Activated CD4-positive, alpha-beta T cell treated with anti-CD3 and anti-CD28 coated beads for 36 hours (primary cell): ENCODE data around the gene SLX4IP. TPM values are rescaled to one million over a fixed set of nuclear protein-coding genes. Genes with fewer than 3 reads are reported as not detected.
A peak's percentile ranks its signal among the peaks of the same experiment; 100 is the strongest.

Experiments
- ATAC-seq: fragments of 200-7000 bp; cut with Tn5 transposase; one replicate; pipeline ENCODE4 v1.10.0; 2021; ENCODE audit warnings: mild to moderate bottlenecking, moderate library complexity
- CTCF ChIA-PET: fragments of 350-600 bp; sonication (Branson Sonifier 250); formaldehyde crosslinking; loops from one replicate; lab custom pipeline; 2021; ENCODE audit warnings: antibody characterized with exemption; lab: Charles Lee
- POLR2A ChIA-PET: fragments of 350-600 bp; sonication (Branson Sonifier 250); formaldehyde crosslinking; loops from one replicate; lab custom pipeline; 2021; ENCODE audit warnings: antibody characterized with exemption, inconsistent platforms; lab: Charles Lee
- DNase-seq: peaks from one replicate; pipeline ENCODE4 v3.0.0-alpha.2; 2020
- H3K27ac Mint-ChIP-seq: one replicate; pipeline ENCODE4 v1.8.0; 2021; ENCODE audit warnings: mixed read lengths
- H3K27me3 Mint-ChIP-seq: one replicate; pipeline ENCODE4 v1.8.0; 2021; ENCODE audit warnings: mixed read lengths
- H3K36me3 Mint-ChIP-seq: one replicate; pipeline ENCODE4 v1.8.0; 2021; ENCODE audit warnings: low read depth, mixed read lengths
- H3K4me1 Mint-ChIP-seq: one replicate; pipeline ENCODE4 v1.8.0; 2021; ENCODE audit warnings: mixed read lengths
- H3K4me3 Mint-ChIP-seq: one replicate; pipeline ENCODE4 v1.8.0; 2021; ENCODE audit warnings: mild to moderate bottlenecking, moderate library complexity, mixed read lengths
- H3K9me3 Mint-ChIP-seq: one replicate; pipeline ENCODE4 v1.8.0; 2021; ENCODE audit warnings: low read depth, mixed read lengths
- intact Hi-C, 2 experiments: fragments of 100-400 bp; cut with DNase I in 1 of 2; cut with micrococcal nuclease in 1 of 2; formaldehyde crosslinking; loops; one replicate each; pipeline versions ENCODE4 v1.14.2 to v1.15.1; 2022 to 2024; cut with DNase I, micrococcal nuclease
- total RNA-seq, 2 experiments: library from RNA; stranded (reverse); gene quantifications; one replicate each; pipeline ENCODE4 v1.2.3, GENCODE V29; 2021

SLX4IP gene
- total RNA-seq, 2 experiments from 2014 or later: 7.4 to 7.8 TPM

- intact Hi-C loops: no loop called here
- no peaks in the 10 kb centered on the region for H3K9me3 Mint-ChIP-seq
- no peak overlapping the region for H3K4me3 Mint-ChIP-seq
- ATAC-seq: no peak
- H3K27me3 Mint-ChIP-seq: no peaks in the 10 kb centered on the region
- DNase-seq: no peak
- peaks cover 3% of the 10 kb centered on the region for H3K36me3 Mint-ChIP-seq
- H3K27ac Mint-ChIP-seq: no peak overlapping the region
- POLR2A ChIA-PET: no interaction called here
- CTCF ChIA-PET: interaction anchor here (0.8 kb wide), 1 partner anchor 60 kb away, joined by 3 read pairs; no protein-coding TSS in a partner anchor
- H3K4me1 Mint-ChIP-seq: peaks cover 29% of the 10 kb centered on the region
Observed at GRCh38 chr20:10522328-10522727, 87.2 kb downstream of the SLX4IP start.

- intact Hi-C loops: no loop called here
- H3K36me3 Mint-ChIP-seq: peaks cover 3% of the 10 kb centered on the region
- H3K4me1 Mint-ChIP-seq: peaks cover 29% of the 10 kb centered on the region
- ChIA-PET POLR2A (no interaction called here), CTCF (no interaction called here)
- no peak for ATAC-seq
- no peaks in the 10 kb centered on the region for H3K9me3 Mint-ChIP-seq
- H3K4me3 Mint-ChIP-seq: no peak overlapping the region
- no peak for DNase-seq
- H3K27me3 Mint-ChIP-seq: no peaks in the 10 kb centered on the region
- no peak overlapping the region for H3K27ac Mint-ChIP-seq
Observed at GRCh38 chr20:10523443-10523842, 88.3 kb downstream of the SLX4IP start.

DNA sequence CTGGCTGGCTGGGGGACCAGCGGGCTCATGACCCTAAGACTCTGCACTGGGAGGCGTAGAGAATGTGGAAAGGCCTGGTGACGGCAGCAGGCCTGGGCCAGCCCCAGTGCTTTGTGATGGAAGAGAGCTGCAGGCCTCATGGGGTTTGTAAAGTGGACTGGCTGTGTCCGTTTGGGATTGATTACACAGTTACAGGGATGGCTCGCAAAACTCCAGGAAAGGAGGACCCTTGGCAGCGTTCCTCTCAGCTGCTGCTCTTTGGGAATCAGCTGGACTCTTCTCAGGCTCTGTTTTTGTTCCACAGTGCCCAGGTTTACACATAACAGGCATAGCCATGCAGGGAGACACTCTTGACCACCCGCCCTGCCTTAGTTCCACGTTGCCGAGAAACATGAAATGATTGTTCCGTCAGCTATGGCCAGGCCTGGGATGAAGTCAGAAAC lies 89.0 kb downstream of the SLX4IP start:
- peaks cover 3% of the 10 kb centered on the region for H3K36me3 Mint-ChIP-seq
- H3K4me1 Mint-ChIP-seq: peaks cover 28% of the 10 kb centered on the region
- ChIA-PET CTCF (interaction anchor here (0.5 to 0.8 kb wide), 2 partner anchors 12 to 51 kb away, joined by 3 read pairs; no protein-coding TSS in a partner anchor), POLR2A (no interaction called here)
- intact Hi-C loops: no loop called here
- H3K4me3 Mint-ChIP-seq: no peak overlapping the region
- DNase-seq (no peak), ATAC-seq (no peak)
- H3K27me3 Mint-ChIP-seq: no peaks in the 10 kb centered on the region
- H3K27ac Mint-ChIP-seq: no peak overlapping the region
- no peaks in the 10 kb centered on the region for H3K9me3 Mint-ChIP-seq

GRCh38 chr20:10524643-10525042 lies 89.5 kb downstream of the SLX4IP start:
- intact Hi-C loops: no loop called here
- CTCF ChIA-PET: interaction anchor here (0.5 to 0.8 kb wide), 2 partner anchors 12 to 51 kb away, joined by 3 read pairs; no protein-coding TSS in a partner anchor
- POLR2A ChIA-PET: no interaction called here
- Mint-ChIP-seq H3K9me3 (no peaks in the 10 kb centered on the region), H3K4me3 (no peak overlapping the region), H3K4me1 (peaks cover 22% of the 10 kb centered on the region), H3K36me3 (peaks cover 3% of the 10 kb centered on the region), H3K27ac (no peak overlapping the region), H3K27me3 (no peaks in the 10 kb centered on the region)
- peak; percentile 62 for ATAC-seq
- no peak for DNase-seq

DNA sequence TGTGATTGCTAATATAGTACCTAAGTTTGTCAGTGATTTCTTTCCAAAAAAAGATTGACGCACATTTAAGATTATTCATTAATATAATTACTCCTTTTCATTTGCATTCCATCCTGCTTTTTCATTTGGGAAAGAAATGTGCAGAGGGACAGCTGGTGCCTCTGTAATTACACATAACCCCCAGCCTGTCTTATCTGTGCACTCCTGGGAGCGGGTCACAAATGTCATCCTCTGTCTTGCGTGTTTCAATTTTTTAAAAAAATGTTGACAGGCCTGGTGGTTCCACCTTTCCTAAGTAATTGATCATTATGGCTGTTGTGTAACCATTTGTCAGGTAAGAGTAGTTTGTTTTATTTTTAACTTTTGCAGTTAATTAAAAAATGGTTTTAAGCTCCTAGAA lies 92.7 kb downstream of the SLX4IP start:
- Mint-ChIP-seq H3K27ac (no peak overlapping the region), H3K4me1 (peaks cover 9% of the 10 kb centered on the region), H3K36me3 (peaks cover 4% of the 10 kb centered on the region), H3K4me3 (no peak overlapping the region), H3K27me3 (no peaks in the 10 kb centered on the region), H3K9me3 (no peaks in the 10 kb centered on the region)
- ATAC-seq: no peak
- no peak for DNase-seq
- intact Hi-C loops: no loop called here
- ChIA-PET CTCF (interaction anchor here (0.9 kb wide), 1 partner anchor 12 kb away, joined by 3 read pairs; no protein-coding TSS in a partner anchor), POLR2A (no interaction called here)

GRCh38 chr20:10530883-10531282 lies 95.8 kb downstream of the SLX4IP start:
- ChIA-PET POLR2A (interaction anchor here (0.6 kb wide), 1 partner anchor 96 kb away, joined by 5 read pairs; the partner anchor contains the start of gene SLX4IP), CTCF (interaction anchor here (0.6 kb wide), 1 partner anchor 93 kb away, joined by 3 read pairs; no protein-coding TSS in a partner anchor)
- Mint-ChIP-seq H3K27me3 (no peaks in the 10 kb centered on the region), H3K36me3 (peaks cover 2% of the 10 kb centered on the region), H3K9me3 (no peaks in the 10 kb centered on the region), H3K4me3 (no peak overlapping the region), H3K27ac (no peak overlapping the region), H3K4me1 (peaks cover 7% of the 10 kb centered on the region)
- DNase-seq (no peak), ATAC-seq (no peak)
- intact Hi-C loops: no loop called here

DNA sequence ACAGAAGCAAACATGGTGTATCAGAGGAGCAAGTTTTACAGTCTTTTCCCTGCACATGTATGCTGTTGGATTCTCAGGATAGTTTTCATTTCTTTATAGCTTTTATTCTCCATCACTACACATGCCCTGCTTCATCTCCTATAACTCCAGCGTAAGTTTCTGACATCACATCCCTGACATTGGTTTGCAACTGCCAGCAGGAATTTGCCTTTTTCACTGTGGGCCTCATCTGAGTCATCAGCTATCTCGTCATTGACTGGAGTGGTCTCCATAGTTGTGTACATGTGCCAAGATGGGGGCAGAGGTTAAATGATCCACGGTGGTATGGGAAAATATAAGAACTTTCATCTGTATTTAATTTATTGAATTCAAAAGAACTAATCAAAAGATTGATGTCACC lies 96.7 kb downstream of the SLX4IP start:
- DNase-seq (no peak), ATAC-seq (no peak)
- Mint-ChIP-seq H3K36me3 (peaks cover 2% of the 10 kb centered on the region), H3K9me3 (no peaks in the 10 kb centered on the region), H3K27me3 (no peaks in the 10 kb centered on the region), H3K27ac (no peak overlapping the region), H3K4me1 (peaks cover 7% of the 10 kb centered on the region), H3K4me3 (no peak overlapping the region)
- CTCF ChIA-PET: interaction anchor here (0.6 kb wide), 1 partner anchor 77 kb away, joined by 3 read pairs; no protein-coding TSS in a partner anchor
- intact Hi-C loops: no loop called here
- POLR2A ChIA-PET: no interaction called here

GRCh38 chr20:10532361-10532760 lies 97.3 kb downstream of the SLX4IP start:
- Mint-ChIP-seq H3K27ac (no peak overlapping the region), H3K4me1 (peaks cover 7% of the 10 kb centered on the region), H3K4me3 (no peak overlapping the region), H3K27me3 (no peaks in the 10 kb centered on the region), H3K36me3 (peaks cover 2% of the 10 kb centered on the region), H3K9me3 (no peaks in the 10 kb centered on the region)
- ChIA-PET CTCF (interaction anchor here (0.6 kb wide), 1 partner anchor 77 kb away, joined by 3 read pairs; no protein-coding TSS in a partner anchor), POLR2A (no interaction called here)
- ATAC-seq (no peak), DNase-seq (no peak)
- intact Hi-C loops: no loop called here

GRCh38 chr20:10536531-10536930 lies 101.4 kb downstream of the SLX4IP start:
- Mint-ChIP-seq H3K4me3 (no peak overlapping the region), H3K27me3 (no peaks in the 10 kb centered on the region), H3K4me1 (peaks cover 17% of the 10 kb centered on the region), H3K27ac (no peak overlapping the region), H3K36me3 (no peaks in the 10 kb centered on the region), H3K9me3 (no peaks in the 10 kb centered on the region)
- POLR2A ChIA-PET: no interaction called here
- intact Hi-C loops: loop anchor here (1.0 to 5.0 kb wide), 2 partner anchors 67 to 559 kb away; no protein-coding TSS in a partner anchor
- CTCF ChIA-PET: interaction anchor here (1.3 kb wide), 1 partner anchor 61 kb away, joined by 4 read pairs; no protein-coding TSS in a partner anchor
- ATAC-seq (peak; percentile 30), DNase-seq (peak; percentile 51)

DNA sequence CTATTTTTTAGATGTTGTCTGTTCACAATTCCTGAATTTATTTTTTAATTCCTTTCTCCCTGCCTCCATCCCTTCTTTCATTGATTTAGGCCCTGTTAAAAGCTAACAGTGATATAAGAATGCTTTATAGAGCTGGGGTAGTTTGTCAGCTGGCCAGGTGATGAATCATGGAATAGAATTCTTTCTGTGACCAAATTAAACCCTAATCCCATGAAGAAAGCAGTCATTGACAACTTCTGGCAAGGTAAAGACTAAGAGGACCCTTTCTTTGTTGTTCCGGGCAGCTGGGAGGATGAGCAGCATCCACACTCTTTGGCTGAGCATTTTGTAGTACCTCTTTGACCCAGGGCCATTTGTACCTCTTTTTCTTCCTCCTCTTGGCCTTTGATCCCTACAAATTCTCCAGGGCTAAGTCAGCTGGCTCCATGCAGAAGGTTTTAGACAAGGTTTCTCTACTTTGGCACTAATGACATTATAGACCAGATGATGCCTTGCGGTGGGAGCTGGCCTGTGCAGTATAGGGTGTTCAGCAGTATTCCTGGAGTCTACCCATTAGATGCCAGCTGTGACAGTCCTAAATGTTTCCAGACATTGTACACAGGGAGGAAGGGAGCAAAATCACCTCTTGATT lies 102.9 kb downstream of the SLX4IP start:
- Mint-ChIP-seq H3K27me3 (no peaks in the 10 kb centered on the region), H3K4me3 (no peak overlapping the region), H3K9me3 (no peaks in the 10 kb centered on the region), H3K27ac (no peak overlapping the region), H3K4me1 (peaks cover 15% of the 10 kb centered on the region), H3K36me3 (no peaks in the 10 kb centered on the region)
- no peak for ATAC-seq
- CTCF ChIA-PET: interaction anchor here (0.7 to 1.3 kb wide), 2 partner anchors 63 to 205 kb away, joined by 3 to 4 read pairs; no protein-coding TSS in a partner anchor
- POLR2A ChIA-PET: no interaction called here
- intact Hi-C loops: loop anchor here (5.0 kb wide), 1 partner anchor 561 kb away; no protein-coding TSS in a partner anchor
- DNase-seq: no peak

DNA sequence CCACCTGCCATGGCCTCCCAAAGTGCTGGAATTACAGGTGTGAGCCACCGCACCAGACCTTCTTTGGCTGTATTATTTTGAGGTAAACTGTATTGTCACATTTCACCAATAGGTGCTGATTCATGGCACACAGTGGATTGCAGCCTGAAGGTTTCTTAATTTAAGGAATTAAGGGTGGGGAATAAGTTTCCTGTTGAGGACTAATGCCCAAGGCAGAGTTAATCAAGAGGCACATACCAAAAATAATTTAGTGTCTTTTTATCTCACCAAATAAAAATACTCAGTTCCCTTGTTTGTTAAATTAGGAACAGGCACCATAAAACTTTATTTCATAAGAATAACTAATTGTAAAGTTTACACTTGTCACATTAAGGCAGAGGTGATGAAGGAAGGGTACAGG lies 103.7 kb downstream of the SLX4IP start:
- Mint-ChIP-seq H3K4me1 (peaks cover 17% of the 10 kb centered on the region), H3K4me3 (no peak overlapping the region), H3K9me3 (no peaks in the 10 kb centered on the region), H3K27ac (no peak overlapping the region), H3K27me3 (no peaks in the 10 kb centered on the region), H3K36me3 (no peaks in the 10 kb centered on the region)
- ATAC-seq (no peak), DNase-seq (no peak)
- POLR2A ChIA-PET: no interaction called here
- intact Hi-C loops: loop anchor here (5.0 kb wide), 1 partner anchor 561 kb away; no protein-coding TSS in a partner anchor
- CTCF ChIA-PET: no interaction called here
